Stomach (tissue), 9 donors: ENCODE data around the gene ANKRD23. TPM values are rescaled to one million over a fixed set of nuclear protein-coding genes. Genes with fewer than 3 reads are reported as not detected.
A peak's percentile ranks its signal among the peaks of the same experiment; 100 is the strongest.

Experiments used
- DNase-seq, 2 donors: peaks; one replicate each; pipeline versions ENCODE4 v3.0.0 to v3.0.0-alpha.2; 2013 to 2019
- H3K27ac ChIP-seq, 5 donors: fragments of 200-600 bp in 4 of 5; sonication (generic) in 4 of 5; one replicate each; pipeline ENCODE4 v1.5.1; 2013 to 2019; ENCODE audit warnings: mild to moderate bottlenecking in 1 of 5, moderate library complexity in 1 of 5
- H3K27me3 ChIP-seq, 3 donors: fragments of 200-600 bp; sonication (generic); one replicate each; pipeline ENCODE4 v1.5.1; 2017 to 2019; ENCODE audit warnings: mixed run types in 1 of 3
- H3K36me3 ChIP-seq, 4 donors: fragments of 200-600 bp; sonication (generic); 1 replicate in 3 of 4; 2 replicates in 1 of 4; pipeline ENCODE4 v1.5.1; 2016 to 2019
- H3K4me1 ChIP-seq, 4 donors: fragments of 200-600 bp; sonication (generic); one replicate each; pipeline ENCODE4 v1.5.1; 2016 to 2019
- H3K4me3 ChIP-seq, 4 donors: fragments of 200-600 bp; sonication (generic) in 3 of 4; one replicate each; pipeline ENCODE4 v1.5.1; 2016 to 2019; ENCODE audit warnings: mild to moderate bottlenecking in 1 of 4
- H3K9me3 ChIP-seq, 4 donors: fragments of 200-600 bp; sonication (generic); one replicate each; pipeline ENCODE4 v1.5.1; 2016 to 2019
- CTCF ChIP-seq, 7 experiments: fragments of 450-650 bp in 4 of 7; fragments of 200-600 bp in 3 of 7; sonication (generic) in 3 of 7; IDR thresholded peaks; one replicate each; pipeline ENCODE4 v1.5.1; 2016 to 2019; ENCODE audit warnings: antibody characterized with exemption in 7 of 7, control low read depth in 2 of 7, mild to moderate bottlenecking in 1 of 7
- EP300 ChIP-seq: sonication (generic); formaldehyde crosslinking; IDR thresholded peaks from one replicate; pipeline ENCODE4 v1.6.1; 2017; ENCODE audit warnings: antibody characterized with exemption
- POLR2A ChIP-seq, 4 donors: fragments of 450-650 bp; IDR thresholded peaks; one replicate each; pipeline ENCODE4 v1.6.1; 2016; ENCODE audit warnings: antibody characterized with exemption in 4 of 4, control low read depth in 2 of 4, mild to moderate bottlenecking in 1 of 4, moderate library complexity in 1 of 4
- POLR2AphosphoS5 ChIP-seq, 3 donors: sonication (generic); formaldehyde crosslinking; IDR thresholded peaks; one replicate each; pipeline ENCODE4 v1.6.1; 2016; ENCODE audit warnings: antibody characterized with exemption in 3 of 3
- WGBS, 5 donors: extraction: QIAGEN DNeasy Blood & Tissue Kit in 3 of 5; methylation state at CpG; one replicate each; pipeline versions ENCODE4 v1.1.5 to v1.1.7; 2013 to 2018; 5-methylcytosine and 5-hydroxymethylcytosine counted together
- intact Hi-C: fragments of 100-400 bp; cut with DNase I; formaldehyde crosslinking; loops from one replicate; pipeline ENCODE4 v1.15.1; 2023; ENCODE audit warnings: low total_unique reads
- polyA plus RNA-seq, 3 donors: library from polyadenylated mRNA; stranded (reverse); fragments of 200-250 nt; gene quantifications; one replicate each; pipeline ENCODE4 v1.2.3, GENCODE V29; 2013
- total RNA-seq, 5 donors: library from RNA; depleted of rRNA; stranded (reverse); fragments of >200 nt; gene quantifications; one replicate each; pipeline versions ENCODE4 v1.1.0 to v1.2.3, GENCODE V29; 2014 to 2016
- donor health status: healthy with polysubstance abuse.
- donor health status: Bipolar disorder and iron deficiency.
- donor health status: healthy.

The ANKRD23 gene
- total and polyA plus RNA-seq, 8 donors = 1.00 to 3.6 (median 2.3) TPM; not detected in 1

DNA sequence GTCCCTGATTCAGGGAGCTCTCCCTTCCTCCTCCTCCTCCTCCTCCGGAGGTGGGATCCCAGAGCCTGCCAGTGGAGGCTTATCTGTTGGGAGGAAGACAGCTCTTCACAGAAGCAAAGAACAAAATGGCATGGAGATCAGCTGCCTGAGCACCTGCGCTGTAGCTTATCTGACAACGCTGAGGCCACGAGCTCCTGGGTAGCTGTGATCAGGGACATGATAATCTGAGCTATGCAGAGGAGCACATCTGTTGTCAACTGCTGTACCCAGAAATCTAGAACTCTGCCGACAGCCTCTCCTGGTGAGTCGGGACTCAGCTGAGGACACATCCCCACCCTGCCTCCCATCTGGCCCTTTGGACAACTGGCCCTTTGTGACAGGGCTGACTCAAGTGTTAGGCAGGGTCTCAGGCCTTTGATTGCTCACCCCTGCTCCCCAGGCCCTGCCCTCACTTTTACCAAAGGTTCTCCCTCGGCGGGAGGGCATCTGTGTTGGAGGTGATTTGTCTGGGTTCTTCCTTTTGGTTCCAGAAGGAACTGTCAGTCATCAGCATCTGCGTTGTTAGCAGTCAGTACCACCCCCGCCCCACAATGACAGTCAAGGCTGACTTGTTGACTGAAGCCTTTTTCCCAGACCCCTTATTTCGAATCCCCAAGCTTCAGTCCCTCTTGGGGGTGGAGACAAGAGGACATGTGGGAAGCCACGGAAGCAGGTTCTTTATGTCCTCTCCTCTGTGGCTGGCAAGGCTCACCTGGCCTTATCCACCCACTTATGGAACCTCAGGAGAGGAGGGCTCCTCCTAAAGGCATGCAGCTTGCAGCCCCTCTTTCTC is 33.7 kb downstream of the ANKRD23 start:
- no peak for DNase-seq
- peaks cover 2 to 16% (median 8%) of the 10 kb centered on the region in 4 donors for H3K4me1 ChIP-seq
- H3K27ac ChIP-seq = no peak overlapping the region
- H3K36me3 ChIP-seq = peaks cover 0 to 38% (median 31%) of the 10 kb centered on the region in 4 donors
- no peak overlapping the region for H3K4me3 ChIP-seq
- H3K9me3 ChIP-seq = no peaks in the 10 kb centered on the region
- WGBS, 5 donors = 81 to 88% (median 84%) methylated on average over 11 to 12 of the region's 12 CpGs
- intact Hi-C loops = no loop called here
- TF ChIP-seq CTCF (IDR thresholded peaks at IDR 0.05) = no peak
- no peak for TF ChIP-seq POLR2AphosphoS5 (IDR thresholded peaks at IDR 0.05)
- TF ChIP-seq POLR2A (IDR thresholded peaks at IDR 0.05) = no peak
- no peak for TF ChIP-seq EP300
- no peaks in the 10 kb centered on the region for H3K27me3 ChIP-seq

DNA sequence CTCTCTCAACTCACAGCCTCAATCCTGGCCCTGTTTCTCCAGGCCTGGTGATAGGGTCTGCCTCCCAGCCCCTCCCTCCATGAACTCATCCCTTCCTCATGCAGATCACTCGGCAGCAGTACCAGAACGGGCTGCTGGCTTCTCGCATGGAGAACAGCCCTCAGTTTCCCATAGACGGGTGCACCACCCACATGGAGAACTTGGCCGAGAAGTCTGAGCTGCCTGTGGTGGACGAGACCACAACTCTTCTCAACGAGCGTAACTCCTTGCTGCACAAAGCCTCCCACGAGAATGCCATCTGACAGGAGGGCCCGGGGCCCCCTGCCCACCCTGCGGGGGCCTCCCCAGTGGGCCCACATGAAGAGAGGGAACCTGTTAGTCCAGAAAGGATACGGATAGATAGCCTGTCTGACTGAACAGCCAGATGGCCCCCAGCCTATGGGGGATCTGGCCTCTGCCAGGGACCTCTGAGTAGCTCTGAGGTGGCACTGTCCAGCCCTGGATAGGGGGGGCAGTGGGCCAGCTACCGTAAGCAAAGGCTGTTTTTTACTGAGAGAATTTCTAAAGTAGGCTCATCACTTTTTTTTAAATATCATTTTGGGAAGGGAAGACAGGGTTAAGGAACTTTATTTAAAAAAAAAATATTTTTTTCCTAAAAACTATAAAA is 34.5 kb downstream of the ANKRD23 start:
- no peaks in the 10 kb centered on the region for H3K27me3 ChIP-seq
- no peaks in the 10 kb centered on the region for H3K9me3 ChIP-seq
- peaks cover 0 to 39% (median 32%) of the 10 kb centered on the region in 4 donors for H3K36me3 ChIP-seq
- H3K4me1 ChIP-seq = peaks cover 0 to 11% (median 3%) of the 10 kb centered on the region in 4 donors
- no peak overlapping the region for H3K4me3 ChIP-seq
- intact Hi-C loops = no loop called here
- DNase-seq = no peak
- TF ChIP-seq EP300 (no peak), POLR2A (IDR thresholded peaks at IDR 0.05) (no peak), POLR2AphosphoS5 (IDR thresholded peaks at IDR 0.05) (no peak), CTCF (IDR thresholded peaks at IDR 0.05) (no peak)
- H3K27ac ChIP-seq = no peak overlapping the region
- WGBS, 5 donors = 86 to 91% (median 88%) methylated on average over 6 to 13 of the region's 13 CpGs

- no peak for DNase-seq
- Histone ChIP-seq H3K4me3 (no peak overlapping the region), H3K36me3 (peaks cover 0 to 41% (median 32%) of the 10 kb centered on the region in 4 donors), H3K4me1 (peaks cover 0 to 11% (median 3%) of the 10 kb centered on the region in 4 donors), H3K27me3 (no peaks in the 10 kb centered on the region), H3K27ac (no peak overlapping the region), H3K9me3 (no peaks in the 10 kb centered on the region)
- TF ChIP-seq POLR2A (IDR thresholded peaks at IDR 0.05) = no peak
- no peak for TF ChIP-seq EP300
- no peak for TF ChIP-seq POLR2AphosphoS5 (IDR thresholded peaks at IDR 0.05)
- WGBS, 5 donors = 56 to 74% (median 64%) methylated on average over 10 of the region's 10 CpGs
- intact Hi-C loops = no loop called here
These were observed 35.5 kb downstream of the ANKRD23 start for GRCh38 chr2:96808176-96808837.

DNA sequence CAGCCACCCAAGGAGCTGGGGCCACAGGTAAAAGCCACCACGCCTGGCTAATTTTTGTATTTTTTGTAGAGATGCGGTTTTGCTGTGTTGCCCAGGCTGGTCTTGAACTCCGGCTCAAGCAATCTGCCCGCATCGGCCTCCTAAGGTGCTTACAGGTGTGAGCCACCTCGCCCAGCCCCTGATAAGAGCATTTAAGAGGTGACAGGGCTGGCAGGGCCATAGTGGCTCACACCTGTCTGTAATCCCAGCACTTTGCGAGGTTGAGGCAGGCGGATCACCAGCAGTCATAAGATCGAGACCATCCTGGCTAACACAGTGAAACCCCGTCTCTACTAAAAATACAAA is 36.7 kb downstream of the ANKRD23 start:
- no peak overlapping the region for H3K4me3 ChIP-seq
- WGBS, 5 donors = 85 to 95% (median 91%) methylated on average over 8 to 10 of the region's 10 CpGs
- peaks cover 0 to 46% (median 39%) of the 10 kb centered on the region in 4 donors for H3K36me3 ChIP-seq
- peak overlapping the region in 4 of 5 donors; percentile 24 to 61 (median 38) for H3K27ac ChIP-seq
- no peak for TF ChIP-seq EP300
- no peak for TF ChIP-seq POLR2AphosphoS5 (IDR thresholded peaks at IDR 0.05)
- TF ChIP-seq CTCF (IDR thresholded peaks at IDR 0.05) = no peak
- no peak for TF ChIP-seq POLR2A (IDR thresholded peaks at IDR 0.05)
- no peaks in the 10 kb centered on the region for H3K27me3 ChIP-seq
- no peaks in the 10 kb centered on the region for H3K9me3 ChIP-seq
- H3K4me1 ChIP-seq = peaks cover 0 to 5% (median 2%) of the 10 kb centered on the region in 4 donors
- DNase-seq = no peak
- intact Hi-C loops = no loop called here
